Adipocyte (in vitro differentiated cells): Measurements from ENCODE around the gene PPARGC1A.

Source experiments
- DNase-seq: peaks from one replicate; pipeline ENCODE4 v3.0.0-alpha.2; 2015; ENCODE audit warnings: low read depth
- H3K27me3 ChIP-seq: replicated peaks from 2 replicates; pipeline ENCODE4 v1.7.0; 2013; ENCODE audit warnings: mild to moderate bottlenecking, low read length, moderate library complexity; ENCODE audit not compliant: control insufficient read depth, insufficient read depth
- H3K36me3 ChIP-seq: 2 replicates; pipeline ENCODE4 v1.7.0; 2013; ENCODE audit warnings: low read length, mild to moderate bottlenecking, moderate library complexity; ENCODE audit not compliant: control insufficient read depth, insufficient read depth, severe bottlenecking
- H3K4me1 ChIP-seq: 2 replicates; pipeline ENCODE4 v1.7.0; 2013; ENCODE audit warnings: mild to moderate bottlenecking, low read length, moderate library complexity; ENCODE audit not compliant: control insufficient read depth, insufficient read depth
- H3K4me3 ChIP-seq: 2 replicates; pipeline ENCODE4 v1.7.0; 2013; ENCODE audit warnings: mild to moderate bottlenecking, low read length, moderate library complexity
- H3K9ac ChIP-seq: 2 replicates; pipeline ENCODE4 v1.7.0; 2013; ENCODE audit warnings: mild to moderate bottlenecking, low read length, moderate library complexity
- H3K9me3 ChIP-seq: 2 replicates; pipeline ENCODE4 v1.7.0; 2013; ENCODE audit warnings: mild to moderate bottlenecking, low read length, moderate library complexity; ENCODE audit not compliant: control insufficient read depth

Gene PPARGC1A

GRCh38 chr4:23782778-23783437 lies 106.9 kb downstream of the PPARGC1A start:
- no peak for DNase-seq
- Histone ChIP-seq H3K4me3 (no peak overlapping the region), H3K27me3 (no peaks in the 10 kb centered on the region), H3K9ac (no peak overlapping the region), H3K36me3 (no peaks in the 10 kb centered on the region), H3K4me1 (peaks cover 16% of the 10 kb centered on the region), H3K9me3 (peaks cover 9% of the 10 kb centered on the region)

- no peak for DNase-seq
- H3K27me3 ChIP-seq: no peaks in the 10 kb centered on the region
- H3K4me1 ChIP-seq: peaks cover 22% of the 10 kb centered on the region
Observed at GRCh38 chr4:23779839-23780238, 110.0 kb downstream of the PPARGC1A start.

GRCh38 chr4:23779422-23779821 lies 110.4 kb downstream of the PPARGC1A start:
- Histone ChIP-seq H3K4me3 (no peak overlapping the region), H3K36me3 (no peaks in the 10 kb centered on the region), H3K27me3 (no peaks in the 10 kb centered on the region), H3K4me1 (peaks cover 22% of the 10 kb centered on the region), H3K9me3 (peaks cover 3% of the 10 kb centered on the region), H3K9ac (no peak overlapping the region)
- no peak for DNase-seq

More at GRCh38 chr4:23779839-23780238, 110.0 kb downstream of the PPARGC1A start:
- H3K36me3 ChIP-seq: no peaks in the 10 kb centered on the region
- no peak overlapping the region for H3K4me3 ChIP-seq
- peaks cover 3% of the 10 kb centered on the region for H3K9me3 ChIP-seq
- no peak overlapping the region for H3K9ac ChIP-seq

GRCh38 chr4:23775694-23776093 lies 114.2 kb downstream of the PPARGC1A start:
- Histone ChIP-seq H3K36me3 (no peaks in the 10 kb centered on the region), H3K4me1 (peaks cover 5% of the 10 kb centered on the region), H3K9ac (no peak overlapping the region), H3K27me3 (no peaks in the 10 kb centered on the region), H3K4me3 (no peak overlapping the region), H3K9me3 (no peaks in the 10 kb centered on the region)
- no peak for DNase-seq

GRCh38 chr4:23774909-23775308 lies 114.9 kb downstream of the PPARGC1A start:
- no peak overlapping the region for H3K9ac ChIP-seq

GRCh38 chr4:23773884-23774636 lies 115.8 kb downstream of the PPARGC1A start:
- Histone ChIP-seq H3K9ac (no peak overlapping the region), H3K27me3 (no peaks in the 10 kb centered on the region), H3K36me3 (no peaks in the 10 kb centered on the region), H3K9me3 (no peaks in the 10 kb centered on the region), H3K4me1 (peaks cover 17% of the 10 kb centered on the region), H3K4me3 (no peak overlapping the region)
- no peak for DNase-seq

More at GRCh38 chr4:23774909-23775308, 114.9 kb downstream of the PPARGC1A start:
- H3K27me3 ChIP-seq: no peaks in the 10 kb centered on the region
- H3K36me3 ChIP-seq: no peaks in the 10 kb centered on the region
- H3K4me1 ChIP-seq: peaks cover 10% of the 10 kb centered on the region
- H3K9me3 ChIP-seq: no peaks in the 10 kb centered on the region
- no peak for DNase-seq
- H3K4me3 ChIP-seq: no peak overlapping the region

GRCh38 chr4:23770011-23770410 lies 119.8 kb downstream of the PPARGC1A start:
- H3K4me1 ChIP-seq: peaks cover 44% of the 10 kb centered on the region
- H3K27me3 ChIP-seq: no peaks in the 10 kb centered on the region
- no peak for DNase-seq
- H3K9ac ChIP-seq: no peak overlapping the region
- H3K9me3 ChIP-seq: no peaks in the 10 kb centered on the region
- H3K4me3 ChIP-seq: no peak overlapping the region
- no peaks in the 10 kb centered on the region for H3K36me3 ChIP-seq

- H3K36me3 ChIP-seq: no peaks in the 10 kb centered on the region
- no peak overlapping the region for H3K9ac ChIP-seq
- H3K4me3 ChIP-seq: no peak overlapping the region
- no peaks in the 10 kb centered on the region for H3K27me3 ChIP-seq
- H3K4me1 ChIP-seq: peaks cover 43% of the 10 kb centered on the region
- no peaks in the 10 kb centered on the region for H3K9me3 ChIP-seq
- no peak for DNase-seq
Observed at GRCh38 chr4:23769406-23769805, 120.4 kb downstream of the PPARGC1A start.

GRCh38 chr4:23768541-23768940 lies 121.3 kb downstream of the PPARGC1A start:
- H3K4me3 ChIP-seq: no peak overlapping the region
- H3K27me3 ChIP-seq: no peaks in the 10 kb centered on the region
- H3K9ac ChIP-seq: no peak overlapping the region
- H3K36me3 ChIP-seq: no peaks in the 10 kb centered on the region
- no peaks in the 10 kb centered on the region for H3K9me3 ChIP-seq
- no peak for DNase-seq
- H3K4me1 ChIP-seq: peaks cover 43% of the 10 kb centered on the region

GRCh38 chr4:23766344-23766743 lies 123.5 kb downstream of the PPARGC1A start:
- Histone ChIP-seq H3K9ac (no peak overlapping the region), H3K27me3 (no peaks in the 10 kb centered on the region), H3K36me3 (no peaks in the 10 kb centered on the region), H3K9me3 (no peaks in the 10 kb centered on the region), H3K4me1 (peaks cover 43% of the 10 kb centered on the region), H3K4me3 (no peak overlapping the region)
- no peak for DNase-seq

- no peak overlapping the region for H3K4me3 ChIP-seq
- no peak for DNase-seq
- H3K9ac ChIP-seq: no peak overlapping the region
Observed at GRCh38 chr4:23763559-23763958, 126.3 kb downstream of the PPARGC1A start.

More at GRCh38 chr4:23763559-23763958, 126.3 kb downstream of the PPARGC1A start:
- Histone ChIP-seq H3K36me3 (no peaks in the 10 kb centered on the region), H3K4me1 (peaks cover 29% of the 10 kb centered on the region), H3K9me3 (no peaks in the 10 kb centered on the region), H3K27me3 (no peaks in the 10 kb centered on the region)
